Suprapubic skin (tissue), 3 donors: ENCODE results near the gene EXD2.

Experiments
- CTCF ChIP-seq, 2 donors: fragments of 200-600 bp in 1 of 2; fragments of 450-650 bp in 1 of 2; sonication (generic) in 1 of 2; IDR thresholded peaks; one replicate each; pipeline ENCODE4 v1.5.1; 2016 to 2019; ENCODE audit warnings: antibody characterized with exemption in 2 of 2, mild to moderate bottlenecking in 1 of 2, moderate library complexity in 1 of 2
- EP300 ChIP-seq: sonication (generic); formaldehyde crosslinking; IDR thresholded peaks from one replicate; pipeline ENCODE4 v1.6.1; 2017; ENCODE audit warnings: antibody characterized with exemption
- POLR2A ChIP-seq, 2 donors: fragments of 450-650 bp; IDR thresholded peaks; one replicate each; pipeline ENCODE4 v1.6.1; 2017; ENCODE audit warnings: antibody characterized with exemption in 2 of 2, mild to moderate bottlenecking in 2 of 2, moderate library complexity in 2 of 2

GRCh38 chr14:69204753-69205152 lies 13.5 kb downstream of the EXD2 start:
- TF ChIP-seq CTCF (IDR thresholded peaks at IDR 0.05) (no peak), POLR2A (IDR thresholded peaks at IDR 0.05) (no peak), EP300 (no peak)
